ENCODE measurements around the gene CDH3. TPM values are rescaled to one million over a fixed set of nuclear protein-coding genes. Genes with fewer than 3 reads are reported as not detected.
"Not testable (repeated sequence)": the region's sequence is repeated elsewhere in the genome, so short reads cannot be mapped to it uniquely, and the experiment has no call there.

The CDH3 gene
- total RNA-seq, 1 donor from 2014 or later: 3.4 TPM

DNA sequence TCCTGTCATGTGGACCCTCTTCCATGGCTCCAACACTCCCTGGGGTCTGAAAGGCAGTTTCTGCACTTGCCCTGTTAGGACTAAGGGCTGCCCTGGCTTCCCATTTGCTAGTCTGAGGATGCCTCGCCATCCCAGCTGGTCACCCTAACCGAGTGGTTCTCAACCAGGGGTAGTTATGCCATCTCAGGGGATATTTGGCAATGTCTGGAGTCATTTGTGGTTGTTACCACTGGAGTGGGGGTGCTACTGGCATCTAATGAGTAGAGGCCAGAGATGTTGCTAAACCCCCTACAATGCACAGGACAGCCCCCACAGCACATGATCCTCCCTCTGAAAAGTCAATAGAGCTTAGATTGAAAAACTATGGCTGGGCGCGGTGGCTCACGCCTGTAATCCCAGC lies 65.1 kb downstream of the CDH3 start:
- Histone ChIP-seq H3K4me1 (peaks cover 10% of the 10 kb centered on the region), H3K36me3 (no peaks in the 10 kb centered on the region), H3K4me3 (no peak overlapping the region), H3K27me3 (ENCODE audit: low read depth) (peaks cover 3% of the 10 kb centered on the region), H3K27ac (no peak overlapping the region), H3K9me3 (no peaks in the 10 kb centered on the region)
- ATAC-seq (no peak), DNase-seq (no peak)
- intact Hi-C loops (cut with DNase I): no loop called here
- TF ChIP-seq, protein P1, sequence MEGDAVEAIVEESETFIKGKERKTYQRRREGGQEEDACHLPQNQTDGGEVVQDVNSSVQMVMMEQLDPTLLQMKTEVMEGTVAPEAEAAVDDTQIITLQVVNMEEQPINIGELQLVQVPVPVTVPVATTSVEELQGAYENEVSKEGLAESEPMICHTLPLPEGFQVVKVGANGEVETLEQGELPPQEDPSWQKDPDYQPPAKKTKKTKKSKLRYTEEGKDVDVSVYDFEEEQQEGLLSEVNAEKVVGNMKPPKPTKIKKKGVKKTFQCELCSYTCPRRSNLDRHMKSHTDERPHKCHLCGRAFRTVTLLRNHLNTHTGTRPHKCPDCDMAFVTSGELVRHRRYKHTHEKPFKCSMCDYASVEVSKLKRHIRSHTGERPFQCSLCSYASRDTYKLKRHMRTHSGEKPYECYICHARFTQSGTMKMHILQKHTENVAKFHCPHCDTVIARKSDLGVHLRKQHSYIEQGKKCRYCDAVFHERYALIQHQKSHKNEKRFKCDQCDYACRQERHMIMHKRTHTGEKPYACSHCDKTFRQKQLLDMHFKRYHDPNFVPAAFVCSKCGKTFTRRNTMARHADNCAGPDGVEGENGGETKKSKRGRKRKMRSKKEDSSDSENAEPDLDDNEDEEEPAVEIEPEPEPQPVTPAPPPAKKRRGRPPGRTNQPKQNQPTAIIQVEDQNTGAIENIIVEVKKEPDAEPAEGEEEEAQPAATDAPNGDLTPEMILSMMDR (IDR thresholded peaks at IDR 0.05): no peak

DNA sequence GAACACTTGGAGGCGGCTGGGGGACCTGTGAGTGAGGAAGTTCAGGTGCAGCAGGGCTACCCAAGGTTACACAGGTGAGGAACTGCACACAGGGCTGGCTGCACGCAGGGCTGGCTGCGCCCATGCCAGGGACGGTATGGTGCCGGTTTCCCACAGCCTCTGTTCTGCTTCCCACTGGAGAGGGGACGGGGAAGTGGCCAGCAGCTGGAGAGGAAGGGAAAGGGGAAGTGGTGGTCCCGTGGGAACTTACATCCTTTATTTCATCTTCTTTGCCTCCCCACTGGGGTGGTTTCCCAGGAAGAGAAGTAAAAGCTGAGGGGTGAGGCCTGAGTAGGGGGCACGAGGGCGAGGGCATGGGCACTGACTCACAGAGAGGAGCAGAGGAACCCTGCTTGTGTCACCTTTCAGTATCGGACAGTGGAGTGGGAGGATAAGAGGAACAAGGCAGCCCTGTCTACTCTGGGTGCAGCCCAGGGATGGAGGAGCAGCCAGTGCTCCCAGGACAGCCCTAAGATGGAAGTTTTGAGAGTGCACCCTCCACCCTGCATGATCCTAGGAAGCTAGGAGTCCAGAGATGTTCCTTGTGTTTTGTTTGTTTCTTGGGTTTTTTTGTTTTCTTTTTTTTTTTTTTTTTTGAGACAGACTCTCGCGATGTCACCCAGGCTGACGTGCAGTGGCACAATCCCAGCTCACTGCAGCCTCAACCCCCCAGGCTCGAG lies 66.5 kb downstream of the CDH3 start:
- DNase-seq (peak; percentile 58), ATAC-seq (peak; percentile 37 to 57)
- TF ChIP-seq, protein P1 (IDR thresholded peaks at IDR 0.05): no peak
- H3K36me3 ChIP-seq: no peaks in the 10 kb centered on the region
- intact Hi-C loops (cut with DNase I): no loop called here
- no peak overlapping the region for H3K27ac ChIP-seq
- peaks cover 3% of the 10 kb centered on the region for H3K27me3 ChIP-seq (ENCODE audit: low read depth)
- peaks cover 10% of the 10 kb centered on the region for H3K4me1 ChIP-seq
- H3K9me3 ChIP-seq: no peaks in the 10 kb centered on the region
- H3K4me3 ChIP-seq: no peak overlapping the region

DNA sequence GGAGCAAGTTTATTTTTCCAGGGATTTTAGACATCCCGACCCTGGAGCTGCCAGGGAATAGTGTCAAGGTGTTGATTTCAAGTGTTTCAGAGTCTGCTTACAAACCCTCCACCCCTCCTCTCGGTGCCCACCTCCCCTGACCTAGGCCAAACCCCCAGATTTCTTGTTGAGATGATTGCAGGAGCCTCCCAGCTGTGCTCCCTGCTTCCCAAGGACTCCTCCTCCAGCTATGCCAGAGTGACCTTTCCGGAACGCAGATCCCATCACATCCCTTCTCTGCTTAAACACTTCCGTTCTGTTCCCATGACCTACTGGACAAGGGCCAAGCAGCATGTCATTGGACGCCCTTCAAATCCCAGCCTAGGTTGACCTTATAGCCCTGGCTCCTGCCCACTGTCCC lies 68.3 kb downstream of the CDH3 start:
- Histone ChIP-seq H3K27me3 (ENCODE audit: low read depth) (peaks cover 3% of the 10 kb centered on the region), H3K9me3 (no peaks in the 10 kb centered on the region), H3K27ac (no peak overlapping the region), H3K36me3 (no peaks in the 10 kb centered on the region), H3K4me3 (no peak overlapping the region), H3K4me1 (no peaks in the 10 kb centered on the region)
- ATAC-seq (no peak), DNase-seq (no peak)
- intact Hi-C loops (cut with DNase I): no loop called here
- TF ChIP-seq, protein P1 (IDR thresholded peaks at IDR 0.05): no peak

DNA sequence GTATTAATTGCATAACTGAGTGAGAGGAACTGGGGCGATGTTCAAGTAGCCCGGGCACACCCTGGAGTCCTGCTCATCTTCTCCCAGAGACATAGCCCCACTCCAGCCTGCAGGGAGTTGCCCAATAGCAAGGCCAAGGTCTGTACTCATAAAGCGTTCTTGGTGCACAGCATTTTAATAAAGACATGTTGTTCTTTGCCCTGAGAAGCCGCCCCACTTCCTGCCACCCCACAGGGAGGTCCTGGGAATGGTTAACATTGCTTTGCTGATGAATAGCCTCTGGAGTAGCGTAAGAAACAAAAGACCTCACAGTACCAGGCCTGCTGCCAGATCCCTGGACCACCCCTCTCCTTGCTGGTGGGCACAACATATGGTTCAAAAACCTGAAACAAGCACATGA lies 70.4 kb downstream of the CDH3 start:
- no peaks in the 10 kb centered on the region for H3K9me3 ChIP-seq
- TF ChIP-seq, protein P1 (IDR thresholded peaks at IDR 0.05): no peak
- H3K36me3 ChIP-seq: no peaks in the 10 kb centered on the region
- ATAC-seq: peak in 1 of 2 donors; percentile 57
- H3K27me3 ChIP-seq (ENCODE audit: low read depth): peaks cover under 1% of the 10 kb centered on the region
- intact Hi-C loops (cut with DNase I): no loop called here
- no peak overlapping the region for H3K4me3 ChIP-seq
- no peaks in the 10 kb centered on the region for H3K4me1 ChIP-seq
- DNase-seq: no peak
- H3K27ac ChIP-seq: no peak overlapping the region

DNA sequence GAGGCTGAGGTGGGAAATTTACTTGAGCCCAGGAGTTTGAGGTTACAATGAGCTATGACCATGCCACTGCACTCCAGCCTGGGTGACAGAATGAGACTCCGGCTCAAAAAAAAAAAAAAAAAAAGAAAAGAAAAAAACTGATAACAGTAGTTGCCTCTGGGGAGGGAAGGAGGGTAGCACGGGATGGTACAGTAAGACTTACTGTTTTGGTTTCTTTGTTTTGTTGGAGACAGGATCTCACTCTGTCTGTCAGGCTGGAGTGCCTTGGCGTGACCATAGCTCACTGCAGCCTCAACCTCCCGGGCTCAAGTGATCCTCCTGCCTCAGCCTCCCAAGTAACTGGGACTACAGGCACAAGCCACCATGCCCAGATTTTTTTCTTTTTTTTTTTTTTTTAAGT lies 71.4 kb downstream of the CDH3 start:
- DNase-seq; intact Hi-C loops (cut with DNase I); H3K9me3 ChIP-seq; H3K27ac ChIP-seq; H3K4me3 ChIP-seq; ATAC-seq; H3K36me3 ChIP-seq; H3K27me3 ChIP-seq (ENCODE audit: low read depth); H3K4me1 ChIP-seq: not testable (repeated sequence)

DNA sequence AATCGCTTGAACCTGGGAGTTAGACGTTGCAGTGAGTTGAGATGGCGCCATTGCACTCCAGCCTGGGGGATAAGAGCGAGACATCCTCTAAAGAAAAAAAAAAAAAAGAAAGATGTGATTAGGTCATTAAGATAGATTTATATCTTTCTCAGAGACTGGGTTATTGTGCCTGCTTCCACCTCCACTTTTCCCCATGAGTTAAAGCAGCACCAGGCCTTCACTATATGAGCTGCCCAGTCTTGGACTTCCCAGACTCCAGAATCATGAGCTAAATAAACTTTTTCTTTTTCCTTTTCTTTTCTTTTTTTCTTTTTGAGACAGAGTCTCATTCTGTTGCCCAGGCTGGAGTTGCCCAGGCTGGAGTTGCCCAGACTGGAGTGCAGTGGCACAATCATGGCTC lies 72.6 kb downstream of the CDH3 start:
- H3K4me3 ChIP-seq: no peak overlapping the region
- intact Hi-C loops (cut with DNase I): no loop called here
- DNase-seq (no peak), ATAC-seq (no peak)
- H3K27me3 ChIP-seq (ENCODE audit: low read depth): no peaks in the 10 kb centered on the region
- H3K9me3 ChIP-seq: no peaks in the 10 kb centered on the region
- TF ChIP-seq, protein P1 (IDR thresholded peaks at IDR 0.05): no peak
- no peaks in the 10 kb centered on the region for H3K36me3 ChIP-seq
- H3K4me1 ChIP-seq: no peaks in the 10 kb centered on the region
- H3K27ac ChIP-seq: no peak overlapping the region
